Measurements from ENCODE around the gene GPR157. TPM values are rescaled to one million over a fixed set of nuclear protein-coding genes. Genes with fewer than 3 reads are reported as not detected.

Gene GPR157
- total and polyA plus RNA-seq, 10 of the 15 experiments (the other 5 are each of a cell fraction or from before 2014, with no cell fraction given), result 0.66 to 15.9 (median 3.1) TPM

DNA sequence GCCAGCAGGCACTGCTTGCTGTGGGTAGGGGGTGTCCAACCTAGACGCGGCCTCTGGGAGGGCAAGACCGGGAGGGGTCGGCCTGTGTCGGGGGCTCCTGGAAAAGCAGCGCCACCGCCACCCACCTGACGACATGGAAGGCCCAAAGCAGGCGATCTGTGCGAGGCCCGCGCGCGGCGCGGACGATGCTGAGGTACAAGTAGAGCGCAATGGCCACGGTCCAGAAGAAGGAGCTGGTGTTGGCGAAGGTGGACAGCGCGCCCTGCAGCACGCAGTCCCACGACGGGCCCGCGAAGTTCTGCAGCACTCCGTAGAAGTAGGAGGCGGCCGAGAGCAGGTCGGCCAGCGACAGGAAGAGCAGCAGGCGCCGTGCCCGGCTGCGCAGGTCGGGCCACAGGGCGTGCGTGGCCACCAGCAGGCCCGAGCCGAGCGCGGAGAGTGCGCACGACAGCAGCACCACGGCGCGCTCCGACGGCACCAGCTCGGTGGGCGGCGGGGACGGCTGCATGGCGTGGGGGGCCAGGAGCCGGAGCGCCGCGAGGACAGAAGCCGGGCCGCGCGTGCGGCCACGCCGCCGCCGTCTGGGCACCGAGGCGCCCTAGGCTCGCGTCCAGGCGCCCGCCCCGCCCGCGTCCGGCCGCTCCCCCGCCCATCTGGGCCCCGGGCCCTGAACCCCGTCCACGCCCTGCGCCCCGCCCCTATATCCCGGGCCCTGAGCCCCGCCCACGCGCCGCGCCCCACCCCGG lies at the start of gene GPR157 (continued):
- TF ChIP-seq SIN3A (IDR thresholded peaks at IDR 0.05; ENCODE audit: low read depth, low read length), result 0 out of 2 replicates have a peak, but pooled peaks have one; percentile 38
- TF ChIP-seq, protein P1, sequence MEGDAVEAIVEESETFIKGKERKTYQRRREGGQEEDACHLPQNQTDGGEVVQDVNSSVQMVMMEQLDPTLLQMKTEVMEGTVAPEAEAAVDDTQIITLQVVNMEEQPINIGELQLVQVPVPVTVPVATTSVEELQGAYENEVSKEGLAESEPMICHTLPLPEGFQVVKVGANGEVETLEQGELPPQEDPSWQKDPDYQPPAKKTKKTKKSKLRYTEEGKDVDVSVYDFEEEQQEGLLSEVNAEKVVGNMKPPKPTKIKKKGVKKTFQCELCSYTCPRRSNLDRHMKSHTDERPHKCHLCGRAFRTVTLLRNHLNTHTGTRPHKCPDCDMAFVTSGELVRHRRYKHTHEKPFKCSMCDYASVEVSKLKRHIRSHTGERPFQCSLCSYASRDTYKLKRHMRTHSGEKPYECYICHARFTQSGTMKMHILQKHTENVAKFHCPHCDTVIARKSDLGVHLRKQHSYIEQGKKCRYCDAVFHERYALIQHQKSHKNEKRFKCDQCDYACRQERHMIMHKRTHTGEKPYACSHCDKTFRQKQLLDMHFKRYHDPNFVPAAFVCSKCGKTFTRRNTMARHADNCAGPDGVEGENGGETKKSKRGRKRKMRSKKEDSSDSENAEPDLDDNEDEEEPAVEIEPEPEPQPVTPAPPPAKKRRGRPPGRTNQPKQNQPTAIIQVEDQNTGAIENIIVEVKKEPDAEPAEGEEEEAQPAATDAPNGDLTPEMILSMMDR (IDR thresholded peaks at IDR 0.05 in 2 of 3, conservative IDR thresholded peaks at IDR 0.05 in 1 of 3; ENCODE audit: control insufficient read depth in 2 of 3, extremely low read depth in 1 of 3, insufficient read depth in 1 of 3, low read depth in 3 of 3, low read length in 3 of 3), result peak in 2 of 3 experiments; percentile 8 to 26; a peak in 1 of 6 replicates
- TF ChIP-seq RB1 (IDR thresholded peaks at IDR 0.05; ENCODE audit: borderline replicate concordance), result 0 out of 2 replicates have a peak, but pooled peaks have one; percentile 44
- TF ChIP-seq, protein P2, sequence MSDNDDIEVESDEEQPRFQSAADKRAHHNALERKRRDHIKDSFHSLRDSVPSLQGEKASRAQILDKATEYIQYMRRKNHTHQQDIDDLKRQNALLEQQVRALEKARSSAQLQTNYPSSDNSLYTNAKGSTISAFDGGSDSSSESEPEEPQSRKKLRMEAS (IDR thresholded peaks at IDR 0.05; ENCODE audit: low read depth, low read length), result 0 out of 2 replicates have a peak, but pooled peaks have one; percentile 17
- 0 out of 2 replicates have a peak, but pooled peaks have one; percentile 49 for TF ChIP-seq ZNF207 (IDR thresholded peaks at IDR 0.05; ENCODE audit: borderline replicate concordance)
- TF ChIP-seq IKZF2 (IDR thresholded peaks at IDR 0.05), result no peak
- TF ChIP-seq DPF2 (IDR thresholded peaks at IDR 0.05), result peak; percentile 86
- no peak for TF ChIP-seq KAT2A (conservative IDR thresholded peaks at IDR 0.05; ENCODE audit: control insufficient read depth, low read depth, low read length)
- peak; percentile 85; the same call in 1 of the 2 replicates for TF ChIP-seq GATAD2B (conservative IDR thresholded peaks at IDR 0.05; ENCODE audit: low read depth)
- TF ChIP-seq NRF1 (conservative IDR thresholded peaks at IDR 0.05; ENCODE audit: low read depth, low read length), result no peak
- TF ChIP-seq, protein P3, sequence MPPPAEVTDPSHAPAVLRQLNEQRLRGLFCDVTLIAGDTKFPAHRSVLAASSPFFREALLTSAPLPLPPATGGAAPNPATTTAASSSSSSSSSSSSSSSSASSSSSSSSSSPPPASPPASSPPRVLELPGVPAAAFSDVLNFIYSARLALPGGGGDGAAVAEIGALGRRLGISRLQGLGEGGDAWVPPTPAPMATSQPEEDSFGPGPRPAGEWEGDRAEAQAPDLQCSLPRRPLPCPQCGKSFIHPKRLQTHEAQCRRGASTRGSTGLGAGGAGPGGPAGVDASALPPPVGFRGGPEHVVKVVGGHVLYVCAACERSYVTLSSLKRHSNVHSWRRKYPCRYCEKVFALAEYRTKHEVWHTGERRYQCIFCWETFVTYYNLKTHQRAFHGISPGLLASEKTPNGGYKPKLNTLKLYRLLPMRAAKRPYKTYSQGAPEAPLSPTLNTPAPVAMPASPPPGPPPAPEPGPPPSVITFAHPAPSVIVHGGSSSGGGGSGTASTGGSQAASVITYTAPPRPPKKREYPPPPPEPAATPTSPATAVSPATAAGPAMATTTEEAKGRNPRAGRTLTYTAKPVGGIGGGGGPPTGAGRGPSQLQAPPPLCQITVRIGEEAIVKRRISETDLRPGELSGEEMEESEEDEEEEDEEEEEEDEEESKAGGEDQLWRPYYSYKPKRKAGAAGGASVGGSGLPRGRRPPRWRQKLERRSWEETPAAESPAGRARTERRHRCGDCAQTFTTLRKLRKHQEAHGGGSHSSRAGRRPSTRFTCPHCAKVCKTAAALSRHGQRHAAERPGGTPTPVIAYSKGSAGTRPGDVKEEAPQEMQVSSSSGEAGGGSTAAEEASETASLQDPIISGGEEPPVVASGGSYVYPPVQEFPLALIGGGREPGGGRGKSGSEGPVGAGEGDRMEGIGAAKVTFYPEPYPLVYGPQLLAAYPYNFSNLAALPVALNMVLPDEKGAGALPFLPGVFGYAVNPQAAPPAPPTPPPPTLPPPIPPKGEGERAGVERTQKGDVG (CRISPR knock-in tag; IDR thresholded peaks at IDR 0.05), result no peak
- TF ChIP-seq, protein P4, sequence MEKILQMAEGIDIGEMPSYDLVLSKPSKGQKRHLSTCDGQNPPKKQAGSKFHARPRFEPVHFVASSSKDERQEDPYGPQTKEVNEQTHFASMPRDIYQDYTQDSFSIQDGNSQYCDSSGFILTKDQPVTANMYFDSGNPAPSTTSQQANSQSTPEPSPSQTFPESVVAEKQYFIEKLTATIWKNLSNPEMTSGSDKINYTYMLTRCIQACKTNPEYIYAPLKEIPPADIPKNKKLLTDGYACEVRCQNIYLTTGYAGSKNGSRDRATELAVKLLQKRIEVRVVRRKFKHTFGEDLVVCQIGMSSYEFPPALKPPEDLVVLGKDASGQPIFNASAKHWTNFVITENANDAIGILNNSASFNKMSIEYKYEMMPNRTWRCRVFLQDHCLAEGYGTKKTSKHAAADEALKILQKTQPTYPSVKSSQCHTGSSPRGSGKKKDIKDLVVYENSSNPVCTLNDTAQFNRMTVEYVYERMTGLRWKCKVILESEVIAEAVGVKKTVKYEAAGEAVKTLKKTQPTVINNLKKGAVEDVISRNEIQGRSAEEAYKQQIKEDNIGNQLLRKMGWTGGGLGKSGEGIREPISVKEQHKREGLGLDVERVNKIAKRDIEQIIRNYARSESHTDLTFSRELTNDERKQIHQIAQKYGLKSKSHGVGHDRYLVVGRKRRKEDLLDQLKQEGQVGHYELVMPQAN (conservative IDR thresholded peaks at IDR 0.05), result peak; percentile 81
- peak; percentile 93 for TF ChIP-seq SMARCA5 (IDR thresholded peaks at IDR 0.05)
- peak; percentile 97 for TF ChIP-seq LARP7 (IDR thresholded peaks at IDR 0.05)
- TF ChIP-seq KLF5 (IDR thresholded peaks at IDR 0.05; ENCODE audit: partially characterized antibody), result peak; percentile 42
